GM12874 (cell line): ENCODE data around the gene MAML2.

Source experiments
- TF ChIP-seq, protein P1 (sequence below): IDR thresholded peaks from 2 replicates; pipeline ENCODE4 v1.5.1; 2011; ENCODE audit warnings: low read depth, mild to moderate bottlenecking, control low read depth, low read length, moderate library complexity; ENCODE audit not compliant: insufficient read depth

MAML2 gene

GRCh38 chr11:96173422-96173821 is 169.6 kb downstream of the MAML2 start:
- TF ChIP-seq, protein P1, sequence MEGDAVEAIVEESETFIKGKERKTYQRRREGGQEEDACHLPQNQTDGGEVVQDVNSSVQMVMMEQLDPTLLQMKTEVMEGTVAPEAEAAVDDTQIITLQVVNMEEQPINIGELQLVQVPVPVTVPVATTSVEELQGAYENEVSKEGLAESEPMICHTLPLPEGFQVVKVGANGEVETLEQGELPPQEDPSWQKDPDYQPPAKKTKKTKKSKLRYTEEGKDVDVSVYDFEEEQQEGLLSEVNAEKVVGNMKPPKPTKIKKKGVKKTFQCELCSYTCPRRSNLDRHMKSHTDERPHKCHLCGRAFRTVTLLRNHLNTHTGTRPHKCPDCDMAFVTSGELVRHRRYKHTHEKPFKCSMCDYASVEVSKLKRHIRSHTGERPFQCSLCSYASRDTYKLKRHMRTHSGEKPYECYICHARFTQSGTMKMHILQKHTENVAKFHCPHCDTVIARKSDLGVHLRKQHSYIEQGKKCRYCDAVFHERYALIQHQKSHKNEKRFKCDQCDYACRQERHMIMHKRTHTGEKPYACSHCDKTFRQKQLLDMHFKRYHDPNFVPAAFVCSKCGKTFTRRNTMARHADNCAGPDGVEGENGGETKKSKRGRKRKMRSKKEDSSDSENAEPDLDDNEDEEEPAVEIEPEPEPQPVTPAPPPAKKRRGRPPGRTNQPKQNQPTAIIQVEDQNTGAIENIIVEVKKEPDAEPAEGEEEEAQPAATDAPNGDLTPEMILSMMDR = no peak

DNA sequence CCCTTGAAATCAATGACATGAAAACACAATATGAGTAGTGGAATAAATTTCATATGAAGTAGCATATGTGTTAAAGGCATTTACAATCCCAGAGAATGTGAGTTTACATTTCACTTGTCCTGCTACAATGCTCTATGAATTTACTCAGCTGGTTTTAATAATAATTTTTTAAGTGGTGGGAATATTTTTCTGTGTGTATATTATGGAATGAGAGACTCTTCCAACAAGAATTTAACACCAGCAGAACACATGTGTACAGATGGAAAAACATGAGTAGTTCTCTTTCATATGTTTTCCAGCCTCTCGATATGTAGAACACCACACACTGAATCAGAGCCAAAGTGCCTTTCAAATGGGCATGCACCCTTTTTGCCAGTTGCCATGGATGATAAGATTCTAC is 170.4 kb downstream of the MAML2 start:
- TF ChIP-seq, protein P1 = no peak

- TF ChIP-seq, protein P1 = no peak
Measured at GRCh38 chr11:96169250-96169649, 173.7 kb downstream of the MAML2 start.

- TF ChIP-seq, protein P1 = no peak
Measured at GRCh38 chr11:96168623-96169022, 174.4 kb downstream of the MAML2 start.

DNA sequence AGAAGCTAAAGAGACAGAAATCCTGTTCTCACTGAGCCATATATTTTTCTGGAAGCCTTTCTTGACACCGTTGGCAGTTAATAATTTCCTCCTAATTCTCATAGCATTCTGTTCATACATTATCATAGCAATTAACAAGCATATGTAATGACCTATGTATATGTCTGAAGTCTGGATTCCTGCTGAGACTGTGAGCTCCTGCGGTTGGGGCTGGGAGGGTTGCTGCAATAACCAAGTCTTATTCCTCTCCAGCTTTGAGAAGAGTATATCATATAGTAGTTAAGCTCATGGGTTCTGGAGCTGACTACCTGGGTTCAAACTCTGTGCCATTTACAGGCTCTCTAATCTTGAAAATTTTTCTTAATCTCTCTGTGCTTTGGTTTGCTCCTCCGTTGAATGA is 175.2 kb downstream of the MAML2 start:
- TF ChIP-seq, protein P1 = no peak

- TF ChIP-seq, protein P1 = no peak
Measured at GRCh38 chr11:96167203-96167758, 175.7 kb downstream of the MAML2 start.

- TF ChIP-seq, protein P1 = no peak
Measured at GRCh38 chr11:96162816-96163499, 180.0 kb downstream of the MAML2 start.
